AG04450 (cell line): ENCODE measurements around the gene DCTN3. TPM values are rescaled to one million over a fixed set of nuclear protein-coding genes. Genes with fewer than 3 reads are reported as not detected.
A peak's percentile ranks its signal among the peaks of the same experiment; 100 is the strongest.

Source experiments
- CTCF ChIA-PET: fragments of 300-600, 350-600 bp; formaldehyde crosslinking; extraction: SDS; loops from one replicate; lab custom pipeline; 2022; ENCODE audit warnings: antibody characterized with exemption, inconsistent platforms; lab: Charles Lee
- POLR2A ChIA-PET: fragments of 350-600 bp; formaldehyde crosslinking; extraction: SDS; loops from one replicate; lab custom pipeline; 2021; ENCODE audit warnings: antibody characterized with exemption, inconsistent platforms; lab: Yijun Ruan, JAX
- DNase-seq: peaks from one replicate; pipeline ENCODE4 v3.0.0-alpha.2; 2011; ENCODE audit warnings: low read depth, low spot score
- H3K27ac ChIP-seq: one replicate; pipeline ENCODE4 v1.5.1; 2012; ENCODE audit warnings: low read depth, low read length, control low read depth
- H3K27me3 ChIP-seq: one replicate; pipeline ENCODE4 v1.6.0; 2012; ENCODE audit warnings: low read length; ENCODE audit not compliant: control insufficient read depth, insufficient read depth
- H3K4me3 ChIP-seq: 2 replicates; pipeline ENCODE4 v1.5.1; 2011; ENCODE audit warnings: mild to moderate bottlenecking, low read depth, low read length, control low read depth
- H3K9me3 ChIP-seq: 2 replicates; pipeline ENCODE4 v1.5.1; 2012; ENCODE audit warnings: low read length; ENCODE audit not compliant: control insufficient read depth, insufficient read depth
- polyA plus RNA-seq: library from polyadenylated mRNA; depleted of rRNA; stranded (reverse); fragments of >200 nt; gene quantifications from 2 replicates; pipeline ENCODE4 v1.2.3, GENCODE V29; 2011
- TF ChIP-seq, protein P1 (sequence below): IDR thresholded peaks from 2 replicates; pipeline ENCODE4 v1.5.1; 2011; ENCODE audit warnings: low read depth, low read length, control low read depth, inconsistent platforms

The DCTN3 gene
- polyA plus RNA-seq, 1 experiment, result 97.6 TPM

DNA sequence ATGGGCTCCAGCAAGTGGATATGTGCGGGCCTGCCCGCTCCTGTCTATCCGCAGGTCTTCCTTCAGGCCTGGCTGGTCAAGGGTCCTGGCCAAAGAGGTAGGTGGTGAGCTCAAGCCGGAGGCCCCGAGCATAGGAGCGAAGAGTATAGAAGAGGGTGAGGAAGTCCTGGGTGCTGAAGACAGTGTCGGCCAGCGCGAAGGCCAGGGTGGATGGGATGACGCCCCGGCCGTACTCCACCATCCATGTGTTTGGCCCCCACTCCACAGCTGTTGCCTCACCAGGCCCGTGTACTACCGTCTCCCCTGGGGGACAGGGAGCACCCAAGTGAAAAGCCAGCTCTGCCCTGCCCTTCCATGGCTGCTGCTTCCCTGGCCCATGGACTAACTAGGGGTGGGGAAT lies 15.3 kb upstream of the DCTN3 start:
- no peak overlapping the region for H3K4me3 ChIP-seq
- POLR2A ChIA-PET, result no interaction called here
- no peaks in the 10 kb centered on the region; the same call in 1 of the 2 replicates for H3K9me3 ChIP-seq
- no peak overlapping the region for H3K27ac ChIP-seq
- CTCF ChIA-PET, result interaction anchor here (0.8 to 4.0 kb wide), 7 partner anchors 9 to 32 kb away, joined by 3 to 111 read pairs (median 8); partner anchors contain the start of genes DCTN3, GALT, IL11RA and RPP25L
- TF ChIP-seq, protein P1, sequence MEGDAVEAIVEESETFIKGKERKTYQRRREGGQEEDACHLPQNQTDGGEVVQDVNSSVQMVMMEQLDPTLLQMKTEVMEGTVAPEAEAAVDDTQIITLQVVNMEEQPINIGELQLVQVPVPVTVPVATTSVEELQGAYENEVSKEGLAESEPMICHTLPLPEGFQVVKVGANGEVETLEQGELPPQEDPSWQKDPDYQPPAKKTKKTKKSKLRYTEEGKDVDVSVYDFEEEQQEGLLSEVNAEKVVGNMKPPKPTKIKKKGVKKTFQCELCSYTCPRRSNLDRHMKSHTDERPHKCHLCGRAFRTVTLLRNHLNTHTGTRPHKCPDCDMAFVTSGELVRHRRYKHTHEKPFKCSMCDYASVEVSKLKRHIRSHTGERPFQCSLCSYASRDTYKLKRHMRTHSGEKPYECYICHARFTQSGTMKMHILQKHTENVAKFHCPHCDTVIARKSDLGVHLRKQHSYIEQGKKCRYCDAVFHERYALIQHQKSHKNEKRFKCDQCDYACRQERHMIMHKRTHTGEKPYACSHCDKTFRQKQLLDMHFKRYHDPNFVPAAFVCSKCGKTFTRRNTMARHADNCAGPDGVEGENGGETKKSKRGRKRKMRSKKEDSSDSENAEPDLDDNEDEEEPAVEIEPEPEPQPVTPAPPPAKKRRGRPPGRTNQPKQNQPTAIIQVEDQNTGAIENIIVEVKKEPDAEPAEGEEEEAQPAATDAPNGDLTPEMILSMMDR, result no peak
- no peak for DNase-seq
- peaks cover 6% of the 10 kb centered on the region for H3K27me3 ChIP-seq

DNA sequence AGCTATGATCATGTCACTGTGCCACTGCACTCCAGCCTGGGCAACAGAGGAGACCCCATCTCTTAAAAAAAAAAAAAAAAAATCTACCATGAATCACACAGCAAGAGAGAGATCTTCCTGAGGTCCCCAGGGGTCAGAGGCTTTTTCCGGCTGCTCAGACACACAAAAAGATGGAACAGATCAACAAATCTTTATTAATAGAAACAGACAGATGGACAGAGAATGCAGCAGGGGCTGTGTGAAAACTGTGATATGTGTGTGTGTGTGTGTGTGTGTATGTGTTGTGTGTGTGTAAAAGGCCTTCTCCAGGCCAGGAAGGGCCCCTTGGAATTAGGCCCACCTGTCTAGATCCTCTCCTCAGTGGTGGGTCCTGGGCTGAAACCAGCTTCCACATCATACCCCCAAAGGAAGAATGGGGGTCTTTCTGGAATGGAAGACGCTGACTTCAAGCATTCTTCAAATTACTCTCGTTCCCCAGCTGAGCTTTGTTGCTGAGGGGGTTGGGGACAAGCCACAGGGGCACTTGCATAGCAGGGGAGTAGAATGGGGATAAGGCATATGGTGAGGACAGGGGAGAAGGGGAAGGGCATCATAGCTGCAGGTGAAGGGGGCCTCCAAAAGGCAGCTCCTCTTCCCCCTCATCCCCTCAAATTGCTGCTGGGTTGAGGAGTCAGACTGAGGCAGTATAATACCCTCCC lies 14.4 kb upstream of the DCTN3 start:
- Histone ChIP-seq H3K9me3 (no peaks in the 10 kb centered on the region; the same call in 1 of the 2 replicates), H3K27me3 (peaks cover 15% of the 10 kb centered on the region), H3K27ac (no peak overlapping the region), H3K4me3 (no peak overlapping the region)
- ChIA-PET POLR2A (interaction anchor here (2.2 kb wide), 1 partner anchor 15 kb away, joined by 15 read pairs; the partner anchor contains the start of gene DCTN3), CTCF (interaction anchor here (0.5 to 4.0 kb wide), 25 partner anchors 9 to 446 kb away, joined by 3 to 111 read pairs (median 5); partner anchors contain the start of genes DCTN3, GALT, IL11RA and MYORG)
- TF ChIP-seq, protein P1, result no peak
- no peak for DNase-seq

DNA sequence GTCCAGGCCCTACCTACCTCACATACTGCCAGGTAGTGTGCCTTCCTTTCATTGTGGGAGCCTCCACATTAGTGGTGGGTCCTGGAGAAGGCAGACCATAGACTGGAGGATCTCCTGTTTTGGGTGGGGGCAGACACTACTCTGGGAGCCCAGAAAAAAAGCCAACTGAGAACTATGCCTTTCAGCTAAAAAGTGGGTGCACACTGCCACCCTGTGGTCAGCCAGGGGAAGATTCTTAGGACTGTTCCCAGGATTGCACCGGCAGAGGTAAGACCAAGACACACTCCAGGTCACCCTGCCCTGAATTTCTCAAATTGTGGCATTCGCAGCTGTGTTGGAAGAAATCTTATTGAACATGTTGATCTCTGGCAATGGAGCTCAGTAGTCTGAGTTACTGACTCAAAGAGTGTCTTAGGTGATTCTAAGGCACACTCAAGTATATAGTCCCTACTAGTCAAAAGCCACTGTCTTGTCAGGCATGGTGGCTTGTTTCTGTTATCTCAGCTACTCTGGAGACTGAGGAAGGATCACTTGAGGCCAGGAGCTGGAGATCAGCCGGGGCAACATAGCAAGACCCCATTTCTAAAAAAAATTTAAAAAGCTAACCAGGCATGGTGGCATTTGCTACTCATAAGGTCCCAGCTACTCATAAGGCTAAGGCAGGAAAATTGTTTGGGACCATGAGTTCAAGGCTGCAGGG lies 13.7 kb upstream of the DCTN3 start:
- no peak for DNase-seq
- TF ChIP-seq, protein P1, result peak; percentile 86
- Histone ChIP-seq H3K4me3 (no peak overlapping the region), H3K27me3 (peaks cover 22% of the 10 kb centered on the region), H3K9me3 (no peaks in the 10 kb centered on the region; the same call in 1 of the 2 replicates), H3K27ac (no peak overlapping the region)
- POLR2A ChIA-PET, result interaction anchor here (2.2 kb wide), 1 partner anchor 14 kb away, joined by 15 read pairs; the partner anchor contains the start of gene DCTN3
- CTCF ChIA-PET, result interaction anchor here (0.5 to 4.0 kb wide), 26 partner anchors 9 to 524 kb away, joined by 3 to 111 read pairs (median 4); partner anchors contain the start of genes DCTN3, GALT, IL11RA and MYORG

DNA sequence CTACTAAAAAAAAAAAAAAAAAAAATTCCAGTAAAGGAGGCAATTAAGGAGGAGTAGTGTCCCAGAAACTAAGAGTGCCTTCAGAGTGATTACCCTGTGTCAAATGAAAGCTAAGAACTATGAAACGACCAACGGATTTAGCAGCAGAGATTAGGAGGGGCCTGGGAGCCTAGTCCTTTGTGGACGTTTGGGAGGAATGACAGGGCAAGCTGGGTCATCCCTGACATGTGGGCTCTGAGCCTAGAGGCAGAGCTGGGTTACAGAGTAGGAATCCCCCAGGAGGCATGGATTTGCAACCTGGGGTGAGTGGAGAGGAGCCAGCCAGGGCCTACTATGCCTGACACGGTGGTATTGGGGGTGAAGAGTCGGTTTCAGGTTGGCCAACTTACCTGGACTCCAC lies 12.9 kb upstream of the DCTN3 start:
- TF ChIP-seq, protein P1, result no peak
- DNase-seq, result no peak

More for the DNA sequence above, 12.9 kb upstream of the DCTN3 start:
- no peak overlapping the region for H3K4me3 ChIP-seq
- POLR2A ChIA-PET, result interaction anchor here (2.2 kb wide), 1 partner anchor 13 kb away, joined by 15 read pairs; the partner anchor contains the start of gene DCTN3
- H3K9me3 ChIP-seq, result no peaks in the 10 kb centered on the region; the same call in 1 of the 2 replicates
- CTCF ChIA-PET, result interaction anchor here (0.5 to 4.0 kb wide), 17 partner anchors 8 to 525 kb away, joined by 3 to 111 read pairs (median 7); partner anchors contain the start of genes DCTN3, GALT and RPP25L
- H3K27me3 ChIP-seq, result peaks cover 28% of the 10 kb centered on the region
- no peak overlapping the region for H3K27ac ChIP-seq
